ENCODE results near the gene CLDN22.

The CLDN22 gene

GRCh38 chr4:183304067-183304466 is 16.0 kb downstream of the CLDN22 start:
- Histone ChIP-seq H3K4me3 (replicated peaks; ENCODE audit: low read depth, low read length) (no peak overlapping the region), H3K27me3 (replicated peaks; ENCODE audit: control insufficient read depth, insufficient read depth, low read length) (no peaks in the 10 kb centered on the region), H3K36me3 (ENCODE audit: control insufficient read depth, insufficient read depth, low read length) (no peaks in the 10 kb centered on the region)
- TF ChIP-seq, protein P1, sequence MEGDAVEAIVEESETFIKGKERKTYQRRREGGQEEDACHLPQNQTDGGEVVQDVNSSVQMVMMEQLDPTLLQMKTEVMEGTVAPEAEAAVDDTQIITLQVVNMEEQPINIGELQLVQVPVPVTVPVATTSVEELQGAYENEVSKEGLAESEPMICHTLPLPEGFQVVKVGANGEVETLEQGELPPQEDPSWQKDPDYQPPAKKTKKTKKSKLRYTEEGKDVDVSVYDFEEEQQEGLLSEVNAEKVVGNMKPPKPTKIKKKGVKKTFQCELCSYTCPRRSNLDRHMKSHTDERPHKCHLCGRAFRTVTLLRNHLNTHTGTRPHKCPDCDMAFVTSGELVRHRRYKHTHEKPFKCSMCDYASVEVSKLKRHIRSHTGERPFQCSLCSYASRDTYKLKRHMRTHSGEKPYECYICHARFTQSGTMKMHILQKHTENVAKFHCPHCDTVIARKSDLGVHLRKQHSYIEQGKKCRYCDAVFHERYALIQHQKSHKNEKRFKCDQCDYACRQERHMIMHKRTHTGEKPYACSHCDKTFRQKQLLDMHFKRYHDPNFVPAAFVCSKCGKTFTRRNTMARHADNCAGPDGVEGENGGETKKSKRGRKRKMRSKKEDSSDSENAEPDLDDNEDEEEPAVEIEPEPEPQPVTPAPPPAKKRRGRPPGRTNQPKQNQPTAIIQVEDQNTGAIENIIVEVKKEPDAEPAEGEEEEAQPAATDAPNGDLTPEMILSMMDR (IDR thresholded peaks at IDR 0.05; ENCODE audit: insufficient read depth, low read length, poor library complexity, severe bottlenecking): no peak
- DNase-seq (ENCODE audit: extremely low read depth, insufficient read length): no peak

DNA sequence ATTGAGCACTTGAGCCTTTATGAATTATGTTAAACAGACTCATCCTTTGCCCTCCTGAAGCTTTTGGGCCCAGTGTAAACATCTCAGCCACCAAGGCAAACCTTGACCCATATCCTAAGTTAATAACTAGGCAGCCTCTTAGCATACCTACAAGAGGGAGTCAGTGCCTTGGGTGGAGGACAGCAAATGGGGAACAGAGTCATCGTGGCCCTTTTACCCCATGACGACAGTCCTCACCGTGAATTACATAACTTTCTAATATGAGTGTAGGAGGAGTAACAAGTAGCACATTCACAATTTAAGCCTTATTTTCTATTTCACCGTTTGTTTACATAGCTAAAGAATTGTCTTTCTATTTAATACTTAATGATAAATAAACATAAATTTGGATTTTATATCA is 16.8 kb downstream of the CLDN22 start:
- TF ChIP-seq, protein P1 (IDR thresholded peaks at IDR 0.05; ENCODE audit: insufficient read depth, low read length, poor library complexity, severe bottlenecking): no peak
- H3K27me3 ChIP-seq (replicated peaks; ENCODE audit: control insufficient read depth, insufficient read depth, low read length): no peaks in the 10 kb centered on the region
- H3K4me3 ChIP-seq (replicated peaks; ENCODE audit: low read depth, low read length): no peak overlapping the region
- H3K36me3 ChIP-seq (ENCODE audit: control insufficient read depth, insufficient read depth, low read length): no peaks in the 10 kb centered on the region
- no peak for DNase-seq (ENCODE audit: extremely low read depth, insufficient read length)

DNA sequence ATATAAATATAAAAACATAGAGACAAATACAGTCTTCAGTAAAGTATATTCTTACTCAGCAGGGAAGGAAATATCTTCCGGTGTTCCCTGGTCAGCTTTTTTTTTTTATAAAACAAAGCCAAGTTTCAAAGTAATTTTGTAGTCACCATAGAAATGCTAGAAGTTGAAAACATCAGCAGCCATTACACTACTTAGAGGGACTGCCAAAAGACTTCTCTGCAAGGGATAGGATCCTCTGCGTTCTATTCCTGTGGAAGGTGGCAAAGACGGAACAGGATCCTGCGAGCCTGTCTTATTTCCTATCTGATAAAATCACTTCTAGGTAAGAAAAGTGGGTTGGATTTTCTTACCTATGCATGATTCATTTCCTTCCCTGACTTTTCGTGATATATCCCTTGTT is 19.4 kb downstream of the CLDN22 start:
- TF ChIP-seq, protein P1 (IDR thresholded peaks at IDR 0.05; ENCODE audit: insufficient read depth, low read length, poor library complexity, severe bottlenecking): no peak
- H3K36me3 ChIP-seq (ENCODE audit: control insufficient read depth, insufficient read depth, low read length): no peaks in the 10 kb centered on the region
- no peak overlapping the region for H3K4me3 ChIP-seq (replicated peaks; ENCODE audit: low read depth, low read length)
- DNase-seq (ENCODE audit: extremely low read depth, insufficient read length): no peak
- no peaks in the 10 kb centered on the region for H3K27me3 ChIP-seq (replicated peaks; ENCODE audit: control insufficient read depth, insufficient read depth, low read length)

- Histone ChIP-seq H3K27me3 (replicated peaks; ENCODE audit: control insufficient read depth, insufficient read depth, low read length) (no peaks in the 10 kb centered on the region), H3K36me3 (ENCODE audit: control insufficient read depth, insufficient read depth, low read length) (no peaks in the 10 kb centered on the region), H3K4me3 (replicated peaks; ENCODE audit: low read depth, low read length) (no peak overlapping the region)
- TF ChIP-seq, protein P1 (IDR thresholded peaks at IDR 0.05; ENCODE audit: insufficient read depth, low read length, poor library complexity, severe bottlenecking): no peak
- no peak for DNase-seq (ENCODE audit: extremely low read depth, insufficient read length)
Observed at GRCh38 chr4:183300070-183300469, 20.0 kb downstream of the CLDN22 start.

- no peak overlapping the region for H3K4me3 ChIP-seq (replicated peaks; ENCODE audit: low read depth, low read length)
- DNase-seq (ENCODE audit: extremely low read depth, insufficient read length): no peak
- TF ChIP-seq, protein P1 (IDR thresholded peaks at IDR 0.05; ENCODE audit: insufficient read depth, low read length, poor library complexity, severe bottlenecking): no peak
Observed at GRCh38 chr4:183299464-183299863, 20.6 kb downstream of the CLDN22 start.

DNA sequence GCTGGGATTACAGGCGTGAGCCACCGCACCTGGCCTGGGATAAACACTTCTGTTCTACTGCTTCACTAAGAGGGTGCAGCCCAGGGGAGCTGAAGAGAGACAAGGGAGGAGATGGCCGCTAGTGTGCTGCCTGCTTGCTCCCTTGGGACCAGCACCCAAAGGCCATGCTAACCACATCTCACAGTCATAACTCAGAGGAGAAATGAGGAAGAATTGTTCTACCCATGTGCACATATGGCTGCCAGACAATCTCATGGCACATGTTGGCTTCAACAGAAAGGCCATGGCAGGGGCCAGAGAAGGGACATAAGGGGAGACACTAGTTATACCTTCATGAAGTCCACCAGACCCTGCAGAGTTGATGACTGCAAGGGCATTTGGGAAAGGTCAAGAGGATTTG is 22.4 kb downstream of the CLDN22 start:
- Histone ChIP-seq H3K27me3 (replicated peaks; ENCODE audit: control insufficient read depth, insufficient read depth, low read length) (no peaks in the 10 kb centered on the region), H3K4me3 (replicated peaks; ENCODE audit: low read depth, low read length) (no peak overlapping the region), H3K36me3 (ENCODE audit: control insufficient read depth, insufficient read depth, low read length) (no peaks in the 10 kb centered on the region)
- TF ChIP-seq, protein P1 (IDR thresholded peaks at IDR 0.05; ENCODE audit: insufficient read depth, low read length, poor library complexity, severe bottlenecking): no peak
- no peak for DNase-seq (ENCODE audit: extremely low read depth, insufficient read length)

More at GRCh38 chr4:183299464-183299863, 20.6 kb downstream of the CLDN22 start:
- H3K36me3 ChIP-seq (ENCODE audit: control insufficient read depth, insufficient read depth, low read length): no peaks in the 10 kb centered on the region
- no peaks in the 10 kb centered on the region for H3K27me3 ChIP-seq (replicated peaks; ENCODE audit: control insufficient read depth, insufficient read depth, low read length)

Measured in GM06990 (cell line).